Measurements from ENCODE around the gene JAG2.

Gene JAG2

GRCh38 chr14:105163040-105163742 lies 5.4 kb downstream of the JAG2 start:
- DNase-seq: no peak

GRCh38 chr14:105162669-105162979 lies 6.0 kb downstream of the JAG2 start:
- DNase-seq: no peak

- DNase-seq: no peak
These were observed 6.5 kb downstream of the JAG2 start for GRCh38 chr14:105161964-105162668.

GRCh38 chr14:105161309-105161708 lies 7.3 kb downstream of the JAG2 start:
- DNase-seq: peak; percentile 97

- DNase-seq: no peak
These were observed 7.8 kb downstream of the JAG2 start for GRCh38 chr14:105160776-105161175.

GRCh38 chr14:105159344-105159743 lies 9.2 kb downstream of the JAG2 start:
- DNase-seq: no peak

GRCh38 chr14:105158794-105159193 lies 9.8 kb downstream of the JAG2 start:
- no peak for DNase-seq

GRCh38 chr14:105157872-105158271 lies 10.7 kb downstream of the JAG2 start:
- no peak for DNase-seq

- no peak for DNase-seq
These were observed 11.9 kb downstream of the JAG2 start for GRCh38 chr14:105156414-105157375.

- DNase-seq: no peak
These were observed 12.7 kb downstream of the JAG2 start for GRCh38 chr14:105155681-105156413.

- DNase-seq: peak; percentile 93
These were observed 13.4 kb downstream of the JAG2 start for GRCh38 chr14:105155071-105155651.

GRCh38 chr14:105154476-105154871 lies 14.1 kb downstream of the JAG2 start:
- DNase-seq: no peak

GRCh38 chr14:105153739-105154475 lies 14.7 kb downstream of the JAG2 start:
- no peak for DNase-seq

- no peak for DNase-seq
These were observed 15.2 kb downstream of the JAG2 start for GRCh38 chr14:105153331-105153731.

- no peak for DNase-seq
These were observed 15.8 kb downstream of the JAG2 start for GRCh38 chr14:105152794-105153241.

GRCh38 chr14:105151838-105152793 lies 16.5 kb downstream of the JAG2 start:
- DNase-seq: no peak

GRCh38 chr14:105151084-105151837 lies 17.3 kb downstream of the JAG2 start:
- DNase-seq: no peak

GRCh38 chr14:105150368-105151083 lies 18.1 kb downstream of the JAG2 start:
- no peak for DNase-seq

GRCh38 chr14:105150026-105150367 lies 18.6 kb downstream of the JAG2 start:
- DNase-seq: no peak
